ENCODE results near the gene NDUFS8. TPM values are rescaled to one million over a fixed set of nuclear protein-coding genes. Genes with fewer than 3 reads are reported as not detected.

NDUFS8 gene
- total and polyA plus RNA-seq, 2 donors (not counting 1 experiment from before 2014, with no cell fraction given), result 73.9 to 84.6 TPM

DNA sequence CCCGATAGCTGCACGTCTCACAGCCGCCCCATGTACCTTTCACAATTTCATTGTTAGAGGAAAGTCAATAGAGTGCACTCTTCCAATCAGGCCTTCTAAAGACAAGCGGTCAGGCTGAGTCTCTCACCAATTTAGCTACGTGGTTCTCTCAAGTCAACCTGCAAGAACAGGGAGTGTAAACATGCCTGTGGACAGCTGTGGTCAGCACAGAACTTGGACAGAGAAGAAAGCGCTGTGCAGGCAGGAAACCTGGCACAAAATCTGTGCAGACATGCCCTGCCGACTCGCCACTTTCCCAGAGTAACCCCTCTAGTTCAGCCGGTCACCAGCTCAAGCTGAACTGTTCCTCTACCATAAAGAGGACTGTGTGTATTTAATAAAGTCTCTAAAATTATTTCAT lies 51.2 kb downstream of the NDUFS8 start:
- intact Hi-C loops (cut with micrococcal nuclease), result no loop called here
- TF ChIP-seq, protein P1, sequence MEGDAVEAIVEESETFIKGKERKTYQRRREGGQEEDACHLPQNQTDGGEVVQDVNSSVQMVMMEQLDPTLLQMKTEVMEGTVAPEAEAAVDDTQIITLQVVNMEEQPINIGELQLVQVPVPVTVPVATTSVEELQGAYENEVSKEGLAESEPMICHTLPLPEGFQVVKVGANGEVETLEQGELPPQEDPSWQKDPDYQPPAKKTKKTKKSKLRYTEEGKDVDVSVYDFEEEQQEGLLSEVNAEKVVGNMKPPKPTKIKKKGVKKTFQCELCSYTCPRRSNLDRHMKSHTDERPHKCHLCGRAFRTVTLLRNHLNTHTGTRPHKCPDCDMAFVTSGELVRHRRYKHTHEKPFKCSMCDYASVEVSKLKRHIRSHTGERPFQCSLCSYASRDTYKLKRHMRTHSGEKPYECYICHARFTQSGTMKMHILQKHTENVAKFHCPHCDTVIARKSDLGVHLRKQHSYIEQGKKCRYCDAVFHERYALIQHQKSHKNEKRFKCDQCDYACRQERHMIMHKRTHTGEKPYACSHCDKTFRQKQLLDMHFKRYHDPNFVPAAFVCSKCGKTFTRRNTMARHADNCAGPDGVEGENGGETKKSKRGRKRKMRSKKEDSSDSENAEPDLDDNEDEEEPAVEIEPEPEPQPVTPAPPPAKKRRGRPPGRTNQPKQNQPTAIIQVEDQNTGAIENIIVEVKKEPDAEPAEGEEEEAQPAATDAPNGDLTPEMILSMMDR (IDR thresholded peaks at IDR 0.05), result no peak
- TF ChIP-seq EZH2 (IDR thresholded peaks at IDR 0.05; ENCODE audit: borderline replicate concordance, insufficient read depth, low read depth, low read length, poor library complexity, severe bottlenecking), result no peak
- DNase-seq (no peak), ATAC-seq (ENCODE audit: low read depth) (no peak)
- Mint-ChIP-seq H3K4me3 (no peak overlapping the region), H3K9me3 (ENCODE audit: insufficient read depth) (no peaks in the 10 kb centered on the region), H3K27ac (no peak overlapping the region), H3K27me3 (no peaks in the 10 kb centered on the region), H3K4me1 (peaks cover 12% of the 10 kb centered on the region)
- H3K9ac ChIP-seq (ENCODE audit: low read length), result no peak overlapping the region
- peaks cover 9 to 10% of the 10 kb centered on the region in 2 donors for H3K4me1 ChIP-seq (ENCODE audit: control insufficient read depth in 2 of 2, insufficient read depth in 2 of 2, low read length in 2 of 2)
- H3K27me3 ChIP-seq (replicated peaks in 1 of 4; ENCODE audit: control extremely low read depth in 1 of 4, control insufficient read depth in 3 of 4, insufficient read depth in 4 of 4, low read length in 3 of 4), result no peaks in the 10 kb centered on the region
- H3K27ac ChIP-seq (ENCODE audit: low read length in 2 of 2), result no peak overlapping the region
- peaks cover 0 to 2% of the 10 kb centered on the region in 2 experiments for H3K36me3 ChIP-seq (replicated peaks in 1 of 2; ENCODE audit: control extremely low read depth in 1 of 2, control insufficient read depth in 1 of 2, extremely low read depth in 1 of 2, insufficient read depth in 2 of 2, low read length in 1 of 2)
- 100% methylated on average over 6 of the region's 9 CpGs for WGBS (ENCODE audit: insufficient coverage)
- H3K9me3 ChIP-seq (ENCODE audit: control extremely low read depth in 1 of 3, control insufficient read depth in 2 of 3, insufficient read depth in 1 of 3, low read length in 2 of 3), result no peaks in the 10 kb centered on the region
- H3K4me3 ChIP-seq (ENCODE audit: control extremely low read depth in 1 of 5, extremely low read depth in 1 of 5, insufficient read depth in 1 of 5, low read depth in 2 of 5, low read length in 4 of 5), result no peak overlapping the region
- peaks cover 3% of the 10 kb centered on the region for H3K79me2 ChIP-seq (ENCODE audit: control insufficient read depth, insufficient read depth, low read length)
- H4K20me1 ChIP-seq (ENCODE audit: control insufficient read depth, insufficient read depth, low read length, poor library complexity, severe bottlenecking), result no peaks in the 10 kb centered on the region
- no peak overlapping the region for H3K4me2 ChIP-seq (replicated peaks; ENCODE audit: low read depth, low read length, poor library complexity, severe bottlenecking)
- POLR2A ChIA-PET, result no interaction called here
- H2AFZ ChIP-seq (ENCODE audit: insufficient read depth, low read depth, low read length, poor library complexity, severe bottlenecking), result no peak overlapping the region
- CTCF ChIA-PET, result no interaction called here

DNA sequence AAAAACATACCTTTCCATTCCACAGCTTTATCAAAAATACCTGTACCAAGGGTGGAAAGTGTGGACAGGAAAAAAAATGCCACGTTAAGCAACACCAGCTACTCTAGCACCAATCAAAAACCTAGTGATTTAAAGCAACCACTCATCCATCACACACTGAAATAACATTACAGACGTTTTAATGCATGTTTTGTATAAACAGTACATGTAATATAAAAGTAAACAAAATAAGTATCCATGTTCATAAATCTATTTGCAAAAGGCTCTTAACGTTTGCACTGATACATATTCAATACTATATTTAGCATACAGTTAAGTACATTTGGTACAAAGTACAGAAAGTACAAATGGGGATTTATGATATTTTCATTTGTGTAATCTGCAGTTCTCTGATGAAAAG lies 52.0 kb downstream of the NDUFS8 start:
- H3K27ac ChIP-seq (ENCODE audit: low read length in 2 of 2), result no peak overlapping the region
- H3K27ac Mint-ChIP-seq, result no peak overlapping the region
- H3K4me2 ChIP-seq (replicated peaks; ENCODE audit: low read depth, low read length, poor library complexity, severe bottlenecking), result no peak overlapping the region
- ATAC-seq (ENCODE audit: low read depth), result no peak
- peaks cover 8 to 9% of the 10 kb centered on the region in 2 donors for H3K4me1 ChIP-seq (ENCODE audit: control insufficient read depth in 2 of 2, insufficient read depth in 2 of 2, low read length in 2 of 2)
- H3K4me3 Mint-ChIP-seq, result no peak overlapping the region
- H3K79me2 ChIP-seq (ENCODE audit: control insufficient read depth, insufficient read depth, low read length), result peaks cover 5% of the 10 kb centered on the region
- peaks cover 0 to 2% of the 10 kb centered on the region in 2 experiments for H3K36me3 ChIP-seq (replicated peaks in 1 of 2; ENCODE audit: control extremely low read depth in 1 of 2, control insufficient read depth in 1 of 2, extremely low read depth in 1 of 2, insufficient read depth in 2 of 2, low read length in 1 of 2)
- no peaks in the 10 kb centered on the region for H4K20me1 ChIP-seq (ENCODE audit: control insufficient read depth, insufficient read depth, low read length, poor library complexity, severe bottlenecking)
- ChIA-PET CTCF (interaction anchor here (1.5 kb wide), 1 partner anchor 74 kb away, joined by 3 read pairs; no protein-coding TSS in a partner anchor), POLR2A (no interaction called here)
- intact Hi-C loops (cut with micrococcal nuclease), result no loop called here
- no peaks in the 10 kb centered on the region for H3K27me3 Mint-ChIP-seq
- no peaks in the 10 kb centered on the region for H3K27me3 ChIP-seq (replicated peaks in 1 of 4; ENCODE audit: control extremely low read depth in 1 of 4, control insufficient read depth in 3 of 4, insufficient read depth in 4 of 4, low read length in 3 of 4)
- H2AFZ ChIP-seq (ENCODE audit: insufficient read depth, low read depth, low read length, poor library complexity, severe bottlenecking), result no peak overlapping the region
- no peaks in the 10 kb centered on the region for H3K9me3 ChIP-seq (ENCODE audit: control extremely low read depth in 1 of 3, control insufficient read depth in 2 of 3, insufficient read depth in 1 of 3, low read length in 2 of 3)
- no peak for DNase-seq
- H3K9ac ChIP-seq (ENCODE audit: low read length), result no peak overlapping the region
- TF ChIP-seq EZH2 (IDR thresholded peaks at IDR 0.05; ENCODE audit: borderline replicate concordance, insufficient read depth, low read depth, low read length, poor library complexity, severe bottlenecking), result no peak
- TF ChIP-seq, protein P1 (IDR thresholded peaks at IDR 0.05), result no peak
- H3K9me3 Mint-ChIP-seq (ENCODE audit: insufficient read depth), result no peaks in the 10 kb centered on the region
- WGBS (ENCODE audit: insufficient coverage), result no CpG with 5 or more reads among the region's 3 CpGs
- H3K4me3 ChIP-seq (ENCODE audit: control extremely low read depth in 1 of 5, extremely low read depth in 1 of 5, insufficient read depth in 1 of 5, low read depth in 2 of 5, low read length in 4 of 5), result no peak overlapping the region
- H3K4me1 Mint-ChIP-seq, result peaks cover 9% of the 10 kb centered on the region

Data from B cell (primary cell).